COLO668 (cell line): Measurements from ENCODE around the gene QPRT.
"Not testable (repeated sequence)": the region's sequence is repeated elsewhere in the genome, so short reads cannot be mapped to it uniquely, and the experiment has no call there.

Experiments used
- DNase-seq: peaks from one replicate; lab custom pipeline; 2025; ENCODE audit not compliant: unreplicated experiment; lab: John Stamatoyannopoulos, UW

The QPRT gene

GRCh38 chr16:29689490-29690351 is 10.7 kb downstream of the QPRT start:
- DNase-seq, result not testable (repeated sequence)

DNA sequence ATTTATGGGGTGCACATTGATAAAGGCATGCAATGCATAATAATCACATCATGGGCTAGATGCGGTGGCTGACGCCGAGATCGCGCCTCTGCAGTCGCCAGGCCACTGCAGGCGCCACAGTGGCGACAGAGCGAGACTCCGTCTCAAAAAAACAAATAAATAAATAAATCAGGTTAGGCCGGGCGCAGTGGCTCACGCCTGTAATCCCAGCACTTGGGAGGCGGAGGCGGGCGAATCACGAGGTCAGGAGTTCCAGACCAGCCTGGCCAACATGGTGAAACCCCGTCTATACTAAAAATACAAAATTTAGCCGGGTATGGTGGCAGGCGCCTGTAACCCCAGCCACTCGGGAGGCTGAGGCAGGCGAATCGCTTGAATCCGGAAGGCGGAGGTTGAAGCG is 13.6 kb downstream of the QPRT start:
- DNase-seq, result not testable (repeated sequence)

DNA sequence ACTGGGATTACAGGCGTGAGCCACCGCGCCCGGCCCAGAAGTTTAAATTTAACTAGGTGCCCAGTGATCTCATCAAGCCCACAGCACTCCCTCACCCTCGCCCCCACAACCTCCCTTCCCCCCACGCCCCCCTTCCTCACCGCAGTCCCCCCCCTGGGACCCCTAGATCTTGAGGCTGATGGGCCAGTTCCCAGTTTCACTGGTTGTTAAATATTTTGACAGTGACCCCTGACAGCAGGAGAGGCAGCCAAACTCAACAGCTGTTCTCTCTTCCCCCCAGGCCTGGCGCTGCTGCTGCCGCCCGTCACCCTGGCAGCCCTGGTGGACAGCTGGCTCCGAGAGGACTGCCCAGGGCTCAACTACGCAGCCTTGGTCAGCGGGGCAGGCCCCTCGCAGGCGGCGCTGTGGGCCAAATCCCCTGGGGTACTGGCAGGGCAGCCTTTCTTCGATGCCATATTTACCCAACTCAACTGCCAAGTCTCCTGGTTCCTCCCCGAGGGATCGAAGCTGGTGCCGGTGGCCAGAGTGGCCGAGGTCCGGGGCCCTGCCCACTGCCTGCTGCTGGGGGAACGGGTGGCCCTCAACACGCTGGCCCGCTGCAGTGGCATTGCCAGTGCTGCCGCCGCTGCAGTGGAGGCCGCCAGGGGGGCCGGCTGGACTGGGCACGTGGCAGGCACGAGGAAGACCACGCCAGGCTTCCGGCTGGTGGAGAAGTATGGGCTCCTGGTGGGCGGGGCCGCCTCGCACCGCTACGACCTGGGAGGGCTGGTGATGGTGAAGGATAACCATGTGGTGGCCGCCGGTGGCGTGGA is 15.6 kb downstream of the QPRT start:
- DNase-seq, result no peak

GRCh38 chr16:29695675-29696074 is 16.7 kb downstream of the QPRT start:
- not testable (repeated sequence) for DNase-seq

GRCh38 chr16:29696881-29697331 is 17.9 kb downstream of the QPRT start:
- no peak for DNase-seq

GRCh38 chr16:29697391-29697790 is 18.4 kb downstream of the QPRT start:
- DNase-seq, result no peak

DNA sequence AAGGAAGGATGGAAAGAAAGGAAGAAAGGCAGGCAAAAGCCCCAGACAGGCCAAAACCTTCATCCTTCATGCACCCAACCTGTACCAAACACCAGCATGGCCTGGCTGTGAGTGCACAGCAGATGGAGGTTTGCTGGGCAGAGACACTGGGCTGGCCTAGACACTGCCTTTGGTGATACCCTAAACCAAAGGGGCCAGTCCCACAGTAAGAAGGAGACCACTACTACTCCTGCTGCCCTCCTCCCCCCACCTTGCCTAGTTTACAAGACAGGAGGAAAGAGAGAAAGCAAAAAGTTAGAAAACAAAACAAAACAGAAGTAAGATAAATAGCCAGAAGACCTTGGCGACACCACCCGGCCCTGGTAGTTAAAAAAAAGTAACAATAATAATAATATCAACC is 19.1 kb downstream of the QPRT start:
- no peak for DNase-seq

GRCh38 chr16:29698484-29699323 is 19.7 kb downstream of the QPRT start:
- no peak for DNase-seq

GRCh38 chr16:29699324-29700219 is 20.6 kb downstream of the QPRT start:
- no peak for DNase-seq

DNA sequence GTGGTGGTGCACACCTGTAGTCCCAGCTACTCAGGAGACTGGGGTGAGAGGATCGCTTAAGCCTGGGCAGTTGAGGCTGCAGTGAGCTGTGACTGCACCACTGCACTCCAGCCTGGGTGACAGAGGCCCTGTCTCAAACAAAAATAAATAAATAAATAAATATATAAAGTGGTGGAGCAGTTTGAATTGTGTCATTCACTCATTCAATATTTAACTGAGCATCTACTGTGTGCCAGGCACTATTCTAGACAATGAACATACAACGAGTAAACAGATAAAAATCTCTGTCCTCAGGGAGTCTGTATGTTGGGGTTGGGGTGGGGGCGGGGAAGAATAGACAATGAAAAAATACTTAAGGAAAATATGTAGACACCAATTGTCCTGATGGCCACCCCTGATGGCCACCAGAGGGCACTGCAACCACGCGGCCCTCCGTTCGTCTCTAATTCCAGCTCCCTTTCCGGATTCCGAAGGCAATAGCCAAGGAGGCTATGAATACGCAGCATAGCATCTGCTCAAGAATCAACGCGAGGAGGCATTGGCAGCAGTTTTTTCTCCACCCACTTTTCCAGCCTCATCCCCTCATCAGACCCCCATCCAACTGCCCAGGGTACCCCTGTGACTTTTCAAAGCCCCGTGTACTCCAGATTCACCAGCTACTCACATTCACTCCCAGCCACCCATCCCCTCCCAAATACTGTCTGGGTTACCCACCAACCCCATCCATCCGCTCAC is 21.4 kb downstream of the QPRT start:
- peak; percentile 73 for DNase-seq

- no peak for DNase-seq
Observed at GRCh38 chr16:29701214-29701555, 22.2 kb downstream of the QPRT start.

DNA sequence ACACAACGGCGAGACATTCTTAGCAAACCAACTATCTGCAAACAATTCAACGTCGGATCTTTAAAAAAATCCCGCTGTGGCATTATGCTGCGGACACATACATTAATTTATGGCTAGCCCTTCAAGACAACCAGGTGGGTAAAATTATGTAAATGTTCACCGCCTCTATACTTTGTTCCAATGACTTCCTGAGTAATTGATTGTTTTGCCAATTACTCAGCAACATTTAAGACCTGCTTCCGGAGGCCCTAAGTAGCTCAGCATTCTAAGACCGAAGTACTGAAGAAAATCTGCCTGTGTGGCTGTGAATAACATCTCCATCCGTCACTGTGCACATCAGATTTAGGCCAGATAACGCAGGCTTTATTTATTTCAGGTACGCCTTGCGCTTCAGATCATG is 23.3 kb downstream of the QPRT start:
- no peak for DNase-seq

- DNase-seq, result no peak
Observed at GRCh38 chr16:29705030-29705429, 26.1 kb downstream of the QPRT start.

DNA sequence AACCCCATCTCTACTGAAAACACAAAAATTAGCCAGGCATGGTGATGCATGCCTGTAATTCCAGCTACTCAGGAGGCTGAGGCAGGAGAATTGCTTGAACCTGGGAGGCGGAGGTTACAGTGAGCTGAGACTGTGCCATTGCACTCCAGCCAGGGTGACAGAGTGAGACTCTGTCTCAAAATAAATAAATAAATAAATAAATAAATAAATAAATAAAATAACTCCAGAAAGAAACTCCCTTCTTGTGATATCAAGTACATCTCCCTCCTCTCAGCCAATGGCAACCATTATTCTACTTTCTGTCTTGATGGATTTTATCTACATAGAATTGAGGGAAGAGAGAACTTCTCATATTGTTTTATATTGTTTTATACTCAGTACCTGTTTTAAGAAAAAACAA is 28.2 kb downstream of the QPRT start:
- DNase-seq, result not testable (repeated sequence)

GRCh38 chr16:29708917-29709600 is 30.1 kb downstream of the QPRT start:
- DNase-seq, result no peak

DNA sequence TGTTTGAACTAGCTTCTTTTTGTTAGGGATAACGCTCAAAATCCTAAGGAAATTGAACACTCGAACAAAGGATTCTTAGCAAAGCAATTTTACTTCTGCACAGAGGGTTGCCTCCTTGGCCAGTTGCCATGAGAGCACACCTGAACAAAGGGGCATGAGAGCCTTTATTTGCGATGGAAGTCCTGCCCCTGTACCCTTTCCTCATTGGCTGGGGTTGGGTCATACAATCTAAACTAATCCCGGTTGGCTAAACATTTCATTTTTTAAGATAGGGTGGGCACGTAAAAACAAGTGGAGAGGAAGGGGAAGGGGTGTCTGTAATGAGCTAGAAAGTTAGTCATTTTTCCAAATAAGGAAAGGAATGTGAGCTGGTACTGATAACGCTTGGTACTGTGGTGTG is 30.7 kb downstream of the QPRT start:
- not testable (repeated sequence) for DNase-seq

DNA sequence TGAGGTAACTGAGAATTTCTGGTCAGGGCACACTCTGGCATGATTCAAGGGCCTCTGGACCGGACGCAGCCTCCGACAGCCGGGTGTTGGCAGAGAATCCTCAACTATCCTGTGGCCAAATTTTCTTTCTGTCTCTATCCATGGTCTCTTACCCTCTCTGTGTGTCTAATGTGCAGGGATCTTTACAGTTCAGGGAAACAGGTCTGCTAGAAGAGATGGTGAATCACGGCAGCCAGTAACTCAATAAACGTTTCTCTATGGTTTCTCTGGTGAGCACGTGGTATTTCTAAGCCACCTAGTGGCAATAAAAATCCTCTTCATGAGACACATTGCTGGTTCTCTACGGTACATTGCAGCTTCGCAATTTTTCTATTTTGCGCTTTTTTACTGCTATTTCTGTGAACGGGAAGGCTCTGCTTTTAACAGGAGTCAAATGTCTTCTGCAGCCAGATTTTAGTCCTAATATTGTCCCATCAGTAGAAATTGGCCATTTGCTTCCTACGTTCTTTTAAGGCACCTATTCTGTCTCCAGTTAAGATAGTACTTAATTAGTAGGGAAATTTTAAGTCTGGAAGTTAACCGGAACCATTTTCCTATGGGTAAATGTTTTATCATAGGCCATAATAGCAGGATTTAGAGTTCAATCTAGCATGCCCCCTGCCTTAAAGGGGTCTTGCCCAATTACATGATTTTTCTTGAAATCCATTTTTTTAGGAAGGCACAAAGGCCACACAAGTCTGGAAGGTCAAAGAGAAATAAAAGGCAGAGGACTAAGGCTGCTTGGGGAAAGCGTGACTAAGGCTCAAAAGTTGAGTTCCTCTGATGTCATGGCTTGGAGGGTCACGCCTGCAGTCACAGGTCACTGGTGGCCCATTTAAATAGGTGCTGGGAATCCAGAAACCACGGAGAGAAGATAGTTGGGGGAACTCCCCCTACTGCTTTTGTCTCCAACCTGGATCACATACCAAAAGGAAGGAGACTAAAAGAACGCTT is 31.5 kb downstream of the QPRT start:
- DNase-seq, result no peak

- no peak for DNase-seq
Observed at GRCh38 chr16:29712809-29713208, 33.8 kb downstream of the QPRT start.
